Measurements from ENCODE around the gene SUSD3. TPM values are rescaled to one million over a fixed set of nuclear protein-coding genes. Genes with fewer than 3 reads are reported as not detected.

The SUSD3 gene
- total RNA-seq, 1 experiment from 2014 or later, result 0.27 TPM

- DNase-seq (ENCODE audit: extremely low read depth, low read depth), result no peak
Measured at GRCh38 chr9:93121316-93122241, 63.1 kb downstream of the SUSD3 start.

- no peak for DNase-seq (ENCODE audit: extremely low read depth, low read depth)
Measured at GRCh38 chr9:93122721-93123221, 64.3 kb downstream of the SUSD3 start.

GRCh38 chr9:93123561-93124283 lies 65.2 kb downstream of the SUSD3 start:
- DNase-seq (ENCODE audit: extremely low read depth, low read depth), result no peak

- DNase-seq (ENCODE audit: extremely low read depth, low read depth), result no peak
Measured at GRCh38 chr9:93124793-93125192, 66.3 kb downstream of the SUSD3 start.

GRCh38 chr9:93125331-93125894 lies 66.9 kb downstream of the SUSD3 start:
- no peak for DNase-seq (ENCODE audit: extremely low read depth, low read depth)

- no peak for DNase-seq (ENCODE audit: extremely low read depth, low read depth)
Measured at GRCh38 chr9:93126151-93126781, 67.8 kb downstream of the SUSD3 start.

GRCh38 chr9:93126825-93127368 lies 68.4 kb downstream of the SUSD3 start:
- DNase-seq (ENCODE audit: extremely low read depth, low read depth), result no peak

- DNase-seq (ENCODE audit: extremely low read depth, low read depth), result no peak
Measured at GRCh38 chr9:93127395-93127911, 69.0 kb downstream of the SUSD3 start.

GRCh38 chr9:93128011-93128714 lies 69.7 kb downstream of the SUSD3 start:
- DNase-seq (ENCODE audit: extremely low read depth, low read depth), result no peak

- DNase-seq (ENCODE audit: extremely low read depth, low read depth), result no peak
Measured at GRCh38 chr9:93128715-93129224, 70.3 kb downstream of the SUSD3 start.

- DNase-seq (ENCODE audit: extremely low read depth, low read depth), result no peak
Measured at GRCh38 chr9:93129286-93129685, 70.8 kb downstream of the SUSD3 start.

GRCh38 chr9:93129691-93130500 lies 71.4 kb downstream of the SUSD3 start:
- DNase-seq (ENCODE audit: extremely low read depth, low read depth), result no peak

GRCh38 chr9:93130861-93131481 lies 72.5 kb downstream of the SUSD3 start:
- DNase-seq (ENCODE audit: extremely low read depth, low read depth), result no peak

GRCh38 chr9:93131599-93132286 lies 73.2 kb downstream of the SUSD3 start:
- DNase-seq (ENCODE audit: extremely low read depth, low read depth), result no peak

GRCh38 chr9:93132287-93132927 lies 73.9 kb downstream of the SUSD3 start:
- no peak for DNase-seq (ENCODE audit: extremely low read depth, low read depth)

GRCh38 chr9:93132946-93133680 lies 74.6 kb downstream of the SUSD3 start:
- DNase-seq (ENCODE audit: extremely low read depth, low read depth), result no peak
